GM21423 (cell line): ENCODE data around the gene TNRC6A.
"Not testable (repeated sequence)": the region's sequence is repeated elsewhere in the genome, so short reads cannot be mapped to it uniquely, and the experiment has no call there.

ENCODE experiments used
- ATAC-seq: cut with Tn5 transposase; IDR thresholded peaks from one replicate; pipeline ENCODE4 v1.9.1; 2021; ENCODE audit warnings: mild to moderate bottlenecking, moderate library complexity; ENCODE audit not compliant: unreplicated experiment

Gene TNRC6A

DNA sequence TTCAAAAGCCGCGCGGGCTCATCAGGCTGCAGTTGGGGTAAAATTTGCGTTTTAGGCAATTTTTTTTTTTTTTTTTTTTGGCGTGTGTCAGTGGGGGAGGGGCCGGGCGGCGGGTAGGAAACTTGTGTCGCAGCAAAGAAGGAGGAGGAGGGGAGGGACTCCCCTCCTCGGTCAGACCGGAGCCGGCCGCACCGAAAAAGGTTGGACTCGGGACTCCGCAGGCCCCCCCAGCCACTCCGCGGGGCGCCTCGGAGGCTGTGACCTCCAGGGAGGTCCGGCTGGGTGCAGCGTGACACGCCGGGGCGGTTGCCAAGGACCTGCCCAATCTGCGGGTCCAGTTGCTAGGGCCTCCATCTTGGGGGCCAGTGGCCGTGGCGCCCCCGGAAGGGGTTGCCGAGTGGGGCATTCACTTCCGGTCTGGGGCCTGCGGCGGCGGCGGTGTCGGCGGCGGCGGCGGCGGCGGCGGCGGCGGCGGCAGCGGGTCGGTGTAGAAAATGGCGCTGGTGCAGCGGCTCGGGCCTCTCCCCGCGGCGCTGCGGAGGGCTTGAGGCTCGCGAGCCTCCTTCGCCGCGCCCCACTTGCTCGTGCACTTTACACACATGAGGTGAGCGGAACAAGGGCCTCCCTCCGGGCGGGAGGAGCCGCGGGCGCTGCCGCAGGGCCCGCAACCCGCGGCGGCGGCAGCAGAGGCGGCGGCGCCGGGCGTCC is at the start of gene TNRC6A:
TSS of gene TNRC6A (plus strand) at position 409 of the 708 bp plus-strand sequence. CDS start at position 600, 191 bp downstream.
- peak; percentile 92 for ATAC-seq

DNA sequence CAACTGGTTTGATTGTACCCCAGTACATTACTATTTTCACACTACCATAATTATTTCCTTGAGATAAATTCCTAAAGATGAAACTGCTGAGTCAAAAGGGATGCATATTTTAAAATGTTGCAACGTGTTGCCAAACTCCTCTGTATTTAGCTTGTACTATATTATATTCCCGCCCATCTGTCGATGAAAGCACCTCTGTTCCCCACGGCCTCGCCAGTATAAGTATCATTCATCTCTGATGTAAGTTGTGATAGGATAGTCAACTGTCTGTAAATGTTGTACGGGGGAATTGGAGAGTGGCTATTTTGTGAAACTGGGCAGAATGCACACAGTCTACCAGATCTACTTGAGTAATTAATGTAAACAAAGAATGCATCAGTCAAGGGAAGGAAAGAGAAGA is 47.7 kb upstream of the TNRC6A start:
- no peak for ATAC-seq

DNA sequence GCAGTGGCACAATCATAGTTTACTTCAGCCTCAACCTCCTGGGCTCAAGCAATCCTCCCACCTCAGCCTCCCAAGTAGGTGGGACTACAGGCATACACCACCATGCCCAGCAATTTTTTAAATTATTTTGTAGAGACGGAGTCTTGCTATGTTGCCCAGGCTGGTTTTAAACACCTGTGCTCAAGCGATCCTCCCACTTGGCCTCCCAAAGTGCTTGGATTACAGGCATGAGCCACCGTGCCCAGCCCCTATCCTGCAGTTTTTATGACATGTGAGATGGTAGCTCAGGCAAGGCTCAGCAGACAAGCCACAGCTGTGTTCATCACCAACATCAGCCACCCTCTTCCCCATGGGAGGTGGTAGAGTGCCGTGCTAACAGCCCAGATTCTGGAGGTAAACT is 46.2 kb upstream of the TNRC6A start:
- ATAC-seq = no peak

DNA sequence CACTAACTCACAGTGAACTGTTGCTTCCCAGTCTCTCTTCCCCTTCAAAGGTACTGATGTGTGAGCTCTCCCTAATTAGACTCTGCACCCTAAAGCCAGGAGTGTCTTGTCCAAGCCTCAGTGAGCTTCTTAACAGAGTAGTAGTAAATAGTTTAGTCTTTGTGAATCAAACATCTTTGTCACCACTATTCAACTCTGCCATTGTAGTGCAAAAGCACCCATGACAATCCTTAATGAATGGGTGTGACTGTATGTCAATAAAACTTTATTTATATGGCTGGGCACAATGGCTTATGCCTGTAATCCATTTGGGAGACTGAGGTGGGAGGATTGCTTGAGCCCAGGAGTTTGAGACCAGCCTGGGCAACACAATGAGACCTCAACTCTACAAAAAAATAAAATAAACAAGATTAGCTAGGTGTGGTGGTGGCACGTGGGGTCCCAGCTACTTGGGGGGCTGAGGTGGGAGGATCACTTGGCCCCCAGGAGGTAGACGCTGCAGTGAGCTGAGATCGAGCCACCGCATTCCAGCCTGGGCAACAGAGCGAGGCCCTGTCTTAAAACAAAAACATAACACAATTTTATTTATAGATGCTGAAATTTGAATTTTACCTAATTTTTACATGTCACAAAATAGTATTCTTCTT is 45.5 kb upstream of the TNRC6A start:
- no peak for ATAC-seq

DNA sequence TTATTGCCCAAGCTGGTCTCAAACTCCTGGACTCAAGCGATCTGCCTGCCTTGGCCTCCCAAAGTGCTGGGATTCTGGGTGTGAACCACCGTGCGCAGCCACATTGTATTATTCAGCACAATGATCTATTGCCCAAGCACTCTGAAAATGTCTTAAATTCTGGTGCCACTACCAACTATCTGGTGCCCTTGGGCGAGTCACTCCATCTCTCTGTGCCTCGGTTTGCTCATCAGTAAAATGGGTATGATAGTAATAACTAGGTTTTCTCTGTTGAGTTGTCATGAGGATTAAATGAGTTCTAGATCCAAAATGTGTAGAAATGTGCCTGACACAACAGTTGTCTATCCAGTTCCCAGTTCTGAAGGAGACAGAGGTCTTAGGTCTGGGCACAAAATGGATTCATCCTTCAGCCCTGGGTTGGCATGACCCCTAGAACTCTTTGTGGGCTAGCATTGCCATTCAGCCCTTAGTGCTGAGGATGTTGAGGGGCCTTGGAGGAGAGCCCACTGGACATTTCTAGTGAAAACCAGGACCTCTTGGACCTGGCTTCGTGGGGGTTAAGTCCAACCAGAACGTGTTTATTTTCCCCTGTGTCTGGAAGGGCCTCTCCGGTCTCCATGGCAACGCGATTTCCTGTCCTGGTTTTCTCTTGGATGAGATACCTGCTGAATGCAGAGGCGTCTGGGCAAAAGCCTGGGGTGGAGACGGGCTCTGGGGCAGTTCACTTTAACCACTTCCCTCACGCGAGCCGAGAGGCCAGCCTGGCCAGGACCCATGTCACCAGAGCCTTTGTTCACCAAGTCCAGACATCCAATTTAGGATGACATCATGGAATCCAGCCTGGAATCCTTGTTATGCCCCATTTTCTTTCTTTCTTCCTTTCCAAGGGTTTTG is 43.7 kb upstream of the TNRC6A start:
- ATAC-seq = no peak

DNA sequence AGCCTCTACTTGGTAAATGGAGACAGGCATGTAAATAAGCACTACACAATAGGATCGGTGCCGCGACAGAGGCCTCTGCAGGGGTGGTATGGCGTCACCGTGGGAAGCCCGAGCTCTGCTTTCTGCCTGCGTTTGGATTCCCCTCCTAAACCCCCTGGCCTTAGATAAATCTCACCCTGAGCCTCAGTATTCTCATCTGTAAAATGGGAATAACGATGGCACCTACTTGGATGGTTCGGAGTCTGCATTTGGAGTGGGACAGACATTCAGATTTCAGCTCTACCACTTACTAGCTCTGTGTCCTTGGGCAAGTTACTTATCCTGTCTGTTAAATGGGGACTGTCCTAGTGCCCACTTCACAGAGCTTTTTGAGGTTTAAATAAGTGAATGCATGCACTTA is 42.8 kb upstream of the TNRC6A start:
- ATAC-seq = no peak

DNA sequence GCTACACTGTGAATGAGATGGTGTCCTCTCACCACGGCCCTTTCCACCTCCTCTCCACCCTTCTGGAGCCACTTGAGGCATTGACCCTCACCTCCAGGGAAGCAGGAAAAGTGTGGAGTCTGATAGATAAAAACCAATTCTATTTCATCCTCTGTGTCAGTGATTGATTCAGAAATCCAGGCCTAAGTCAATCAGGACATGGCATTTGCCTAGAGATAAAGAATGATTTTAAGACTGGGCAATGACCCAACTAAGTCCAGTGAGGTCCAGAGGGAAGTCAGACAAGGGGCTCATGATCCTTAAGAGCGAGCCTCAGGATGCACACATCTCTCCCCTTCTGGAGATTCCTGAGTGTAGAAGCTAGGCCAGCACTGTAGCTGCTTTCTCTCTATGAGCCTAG is 41.1 kb upstream of the TNRC6A start:
- ATAC-seq = no peak

DNA sequence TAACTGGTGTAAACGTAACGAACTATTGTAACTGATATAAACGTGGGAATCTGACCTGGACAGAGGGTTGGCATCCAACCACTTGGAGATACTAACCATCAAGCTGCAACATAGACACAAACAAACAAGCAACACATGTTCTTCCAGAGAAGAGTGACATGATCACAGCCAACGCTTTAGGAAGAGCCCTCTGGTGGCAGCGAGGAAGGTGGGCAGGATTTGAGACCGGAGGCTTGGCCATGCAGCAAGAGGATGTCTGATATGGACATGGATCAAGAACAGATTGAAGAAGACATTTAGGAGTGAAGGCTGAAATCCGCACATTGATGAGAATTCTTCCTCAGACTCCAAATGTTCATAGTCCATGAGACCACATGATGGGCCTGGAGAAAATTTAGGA is 40.3 kb upstream of the TNRC6A start:
- ATAC-seq = no peak

DNA sequence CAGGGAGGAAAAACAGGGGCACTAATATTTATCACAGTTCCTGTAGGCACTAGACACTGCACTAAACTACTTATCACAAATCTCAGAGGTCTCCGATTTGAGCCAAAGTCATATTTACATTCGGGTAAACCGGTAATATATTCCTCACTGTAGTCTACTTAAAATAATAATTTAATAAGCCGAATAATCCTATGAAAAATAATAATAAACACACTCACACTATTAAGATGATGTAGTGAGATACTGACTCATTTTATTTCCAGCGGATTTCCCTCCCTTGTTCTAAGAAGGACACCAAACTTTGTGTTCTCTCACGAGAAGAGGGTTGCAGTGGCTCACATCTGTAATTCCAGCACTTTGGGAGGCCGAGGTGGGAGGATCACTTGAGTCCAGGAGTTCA is 36.6 kb upstream of the TNRC6A start:
- no peak for ATAC-seq

DNA sequence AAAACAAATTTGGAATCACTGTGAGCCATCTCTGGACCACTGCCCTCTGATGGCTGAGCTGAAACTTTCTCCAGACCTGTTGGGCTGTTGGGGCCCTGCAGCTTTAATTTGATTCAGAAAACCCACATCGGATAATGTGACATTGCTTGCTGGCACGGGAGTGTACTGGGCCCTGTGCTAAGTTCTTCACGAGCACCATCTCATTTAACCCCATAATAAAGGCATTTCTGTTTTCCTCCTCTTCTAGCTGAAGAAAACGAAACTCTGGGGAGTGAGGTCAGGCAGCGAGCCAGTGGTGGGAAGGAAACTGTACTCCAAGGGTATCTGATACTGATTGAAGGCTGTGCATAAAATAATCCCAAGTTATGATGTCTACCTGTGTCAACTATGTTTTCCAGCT is 34.5 kb upstream of the TNRC6A start:
- ATAC-seq = no peak

DNA sequence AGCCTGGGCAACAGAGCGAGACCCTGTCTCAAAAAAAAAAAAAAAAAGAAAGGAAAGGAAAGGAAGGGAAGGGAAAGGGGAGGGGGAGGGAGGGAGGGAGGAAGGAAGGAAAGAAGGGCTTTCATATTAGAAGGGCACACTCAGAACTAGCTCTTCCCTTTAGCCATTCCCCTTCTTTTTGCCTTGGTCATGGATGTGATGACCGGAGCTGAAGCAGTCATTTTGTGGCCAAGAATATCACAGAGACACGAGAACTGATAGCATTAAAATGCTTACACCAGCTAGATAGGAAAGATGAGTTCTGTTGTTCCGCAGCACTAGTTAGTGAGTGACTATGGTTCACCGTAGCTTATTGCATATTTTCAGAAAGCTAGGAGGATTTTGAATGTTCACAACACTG is 32.8 kb upstream of the TNRC6A start:
- no peak for ATAC-seq

DNA sequence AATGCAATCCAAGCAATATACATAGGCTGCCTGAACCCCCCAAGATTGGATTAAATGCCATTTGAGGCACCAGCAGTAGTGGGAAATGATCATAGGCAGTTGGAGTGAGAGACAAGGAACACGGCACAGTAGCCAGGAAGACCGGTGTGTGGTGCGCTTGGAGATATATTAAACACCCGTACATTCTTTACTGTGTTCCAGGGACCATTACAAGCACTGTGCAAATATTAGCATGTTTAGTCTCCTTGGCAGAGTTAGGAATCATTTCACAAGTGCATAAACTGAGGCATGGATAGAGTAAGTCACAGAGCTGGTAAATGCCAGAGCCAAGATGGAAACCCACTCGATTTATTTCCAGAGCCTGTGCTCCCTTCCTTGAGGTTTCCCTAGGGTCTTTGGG is 31.1 kb upstream of the TNRC6A start:
- no peak for ATAC-seq

DNA sequence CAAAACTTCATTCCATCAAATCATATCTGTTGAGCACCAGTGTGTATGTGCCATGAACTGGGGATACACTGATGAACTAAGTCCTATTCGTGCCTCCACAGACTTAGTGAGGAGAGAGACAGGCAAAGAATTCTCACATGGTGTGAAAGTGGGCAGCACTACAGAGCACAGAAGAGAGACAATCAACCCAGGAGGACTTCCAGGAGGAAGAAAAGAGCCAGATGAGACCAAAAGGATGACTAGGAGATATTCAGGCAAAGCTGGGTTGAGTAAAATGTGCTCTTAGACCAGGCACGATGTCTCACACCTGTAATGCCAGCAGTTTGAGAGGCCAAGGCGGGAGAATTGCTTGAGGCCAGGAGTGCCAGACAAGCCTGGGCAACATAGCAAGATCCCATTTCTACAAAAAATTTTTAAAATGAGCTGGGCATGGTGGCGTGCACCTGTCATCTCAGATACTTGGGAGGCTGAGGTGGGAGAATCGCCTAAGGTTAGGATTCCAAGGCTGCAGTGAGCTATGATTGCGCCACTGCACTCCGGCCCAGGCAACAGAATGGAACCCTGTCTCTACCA is 30.2 kb upstream of the TNRC6A start:
- no peak for ATAC-seq

DNA sequence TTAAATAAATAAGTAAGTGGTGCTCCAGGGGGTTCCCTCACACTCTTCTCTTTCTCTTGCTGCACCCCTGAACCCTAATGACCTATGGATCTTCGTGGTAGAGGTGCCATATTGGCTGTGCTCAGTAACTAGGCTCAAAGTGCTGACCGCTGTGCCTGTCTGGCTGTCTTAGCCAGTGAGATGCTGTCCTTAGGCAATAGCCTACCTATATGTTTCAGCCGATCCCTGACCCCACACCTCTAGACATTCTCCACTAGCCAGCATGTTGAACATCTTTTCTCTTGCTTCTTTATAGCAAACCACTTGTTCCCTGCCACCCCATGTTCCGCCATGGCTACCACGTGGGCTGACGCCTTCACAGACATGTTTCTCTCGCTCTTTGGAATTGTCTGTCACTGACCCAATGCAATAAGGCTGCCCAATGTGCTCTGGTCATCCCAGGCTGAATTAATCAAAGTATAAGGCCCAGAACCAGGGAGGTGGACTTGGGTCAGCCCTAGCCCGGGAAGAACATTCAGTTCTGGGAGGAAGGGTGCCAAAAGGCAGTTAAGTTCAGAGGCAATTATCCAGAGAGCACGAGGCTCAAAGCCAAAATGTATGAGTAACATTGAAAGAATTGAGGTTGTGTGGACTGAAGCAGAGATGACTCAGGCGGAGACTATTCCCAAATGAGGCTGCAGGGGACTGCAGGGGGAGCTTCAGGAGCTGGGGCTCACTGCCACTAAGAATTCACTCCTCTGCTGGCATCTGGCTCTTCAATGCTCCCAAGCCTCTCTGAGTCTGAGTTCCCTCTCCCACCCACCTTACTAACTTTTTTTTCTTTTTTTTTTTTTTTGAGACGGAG is 28.7 kb upstream of the TNRC6A start:
- no peak for ATAC-seq

DNA sequence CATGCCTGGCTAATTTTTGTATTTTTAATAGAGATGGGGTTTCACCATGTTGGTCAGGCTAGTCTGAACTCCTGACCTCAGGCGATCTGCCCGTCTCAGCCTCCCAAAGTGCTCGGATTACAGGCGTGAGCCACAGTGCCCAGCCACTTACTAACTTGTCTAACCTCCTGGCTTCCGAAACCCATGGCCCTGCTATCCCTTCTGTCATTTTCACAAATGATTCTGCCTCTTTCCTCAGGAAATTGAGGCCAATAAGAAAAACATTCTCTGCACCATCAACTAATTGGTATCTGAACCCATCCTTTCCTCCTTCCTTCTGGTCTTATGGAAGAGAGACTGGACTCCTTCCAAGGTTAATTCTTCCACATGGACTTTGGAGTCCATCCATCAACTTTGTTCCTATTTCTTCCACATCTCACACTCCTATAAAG is 27.9 kb upstream of the TNRC6A start:
- no peak for ATAC-seq

DNA sequence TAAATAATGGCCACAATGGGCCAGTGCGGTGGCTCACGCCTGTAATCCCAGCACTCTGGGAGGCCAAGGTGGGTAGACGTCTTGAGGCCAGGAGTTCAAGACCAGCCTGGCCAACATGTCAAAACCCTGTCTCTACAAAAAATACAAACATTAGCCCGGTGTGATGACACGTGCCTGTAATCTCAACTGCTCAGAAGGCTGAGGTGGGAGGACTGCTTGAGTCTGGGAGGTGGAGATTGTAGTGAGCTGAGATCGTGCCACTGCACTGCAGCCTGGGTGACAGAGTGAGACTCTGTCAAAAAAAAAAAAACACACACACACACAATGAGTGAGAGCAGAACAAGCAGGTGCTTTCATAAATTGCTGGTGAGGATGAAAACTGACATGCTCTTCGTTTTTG is 21.7 kb upstream of the TNRC6A start:
- ATAC-seq = not testable (repeated sequence)

DNA sequence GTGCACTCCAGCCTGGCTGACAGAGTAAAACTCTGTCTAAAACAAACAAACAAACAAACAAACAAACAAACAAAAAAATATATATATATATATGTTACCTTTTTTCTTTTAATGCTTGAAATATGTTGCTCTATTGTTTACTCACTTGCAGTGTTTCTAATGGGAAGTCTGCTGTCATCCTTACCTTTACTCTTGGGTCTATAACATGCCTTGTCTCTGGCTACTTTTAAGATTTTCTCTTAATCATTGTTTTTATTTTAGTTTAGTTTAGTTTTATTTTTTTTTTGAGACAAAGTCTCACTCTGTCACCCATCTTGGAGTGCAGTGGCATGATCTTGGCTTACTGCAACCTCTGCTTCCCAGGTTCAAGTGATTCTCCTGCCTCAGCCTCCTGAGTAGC is 16.1 kb upstream of the TNRC6A start:
- ATAC-seq = no peak

DNA sequence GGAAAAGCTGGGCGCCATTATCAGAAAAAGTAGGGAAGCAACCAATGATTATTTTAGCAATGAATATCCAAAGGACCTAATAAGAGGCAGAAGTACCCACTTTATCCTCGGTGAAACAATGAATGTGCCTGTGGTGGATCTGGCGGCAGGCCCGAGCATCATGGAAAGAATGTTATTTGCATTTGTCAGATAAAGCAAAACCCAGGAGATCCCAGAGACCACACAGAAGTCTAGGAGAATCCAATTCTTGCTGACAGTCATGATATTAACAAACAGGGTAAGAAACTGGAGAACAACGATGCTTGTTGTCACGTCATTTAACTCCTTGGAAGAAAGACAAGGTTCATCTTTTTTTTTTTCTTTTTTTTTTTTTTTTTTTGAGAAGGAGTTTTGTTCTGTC is 12.0 kb upstream of the TNRC6A start:
- ATAC-seq = no peak

DNA sequence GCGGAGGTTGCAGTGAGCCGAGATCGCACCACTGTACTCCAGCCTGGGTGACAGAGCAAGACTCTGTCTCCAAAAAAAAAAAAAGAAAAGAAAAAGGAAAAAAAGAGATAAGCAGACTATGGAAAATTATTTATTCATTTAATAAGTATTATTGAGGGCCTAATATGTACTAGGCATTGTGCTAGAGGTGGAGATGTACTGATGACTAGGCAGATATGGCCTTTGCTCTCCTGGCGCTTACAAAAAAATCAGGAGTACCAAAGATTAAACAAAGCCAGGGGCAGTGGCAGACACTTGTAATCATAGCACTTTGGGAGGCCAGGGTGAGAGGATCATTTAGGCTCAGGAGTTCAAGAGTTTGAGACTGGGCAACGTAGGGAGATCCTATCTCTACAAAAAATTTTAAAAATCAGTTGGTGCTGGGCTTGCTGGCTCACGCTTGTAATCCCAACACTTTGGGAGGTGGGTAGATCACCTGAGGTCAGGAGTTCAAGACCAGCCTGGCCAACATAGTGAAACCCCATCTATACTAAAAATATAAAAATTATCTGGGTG is 10.4 kb upstream of the TNRC6A start:
- no peak for ATAC-seq

DNA sequence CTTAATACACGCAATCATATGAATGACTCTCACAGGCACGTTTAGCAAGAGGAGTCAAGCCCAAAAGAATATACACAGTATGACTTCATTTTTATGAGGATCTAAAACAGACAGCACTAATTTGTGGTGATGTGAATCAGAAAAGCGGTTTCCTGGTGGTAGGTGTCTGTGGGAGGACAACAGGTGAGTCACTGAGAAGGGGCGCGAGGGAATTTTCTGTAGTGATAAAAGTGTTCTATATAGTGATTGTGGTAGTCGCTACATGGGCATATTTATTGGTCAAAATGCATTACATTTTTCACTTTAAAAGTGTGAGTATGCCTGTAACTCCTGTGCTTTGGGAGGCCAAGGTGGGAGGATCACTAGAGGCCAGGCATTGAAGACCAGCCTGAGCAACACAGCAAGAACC is 7.6 kb upstream of the TNRC6A start:
- no peak for ATAC-seq
